Mucosa of descending colon (tissue), 3 donors: ENCODE data around the gene NOG. TPM values are rescaled to one million over a fixed set of nuclear protein-coding genes. Genes with fewer than 3 reads are reported as not detected.

ENCODE experiments used
- ATAC-seq: fragments of 200-7000 bp; cut with Tn5 transposase; one replicate; pipeline ENCODE4 v1.9.1; 2020; ENCODE audit warnings: mild to moderate bottlenecking, moderate library complexity
- DNase-seq, 3 donors: peaks; one replicate each; pipeline ENCODE4 v3.0.0-alpha.2; 2020
- H3K36me3 ChIP-seq: fragments of 200-600 bp; one replicate; pipeline ENCODE4 v1.8.0; 2021; ENCODE audit warnings: low read depth, mild to moderate bottlenecking
- H3K4me1 ChIP-seq: fragments of 200-600 bp; one replicate; pipeline ENCODE4 v1.8.0; 2021; ENCODE audit warnings: low read depth, mild to moderate bottlenecking
- H3K4me3 ChIP-seq: fragments of 200-600 bp; one replicate; pipeline ENCODE4 v1.8.0; 2021; ENCODE audit warnings: mild to moderate bottlenecking
- H3K9me3 ChIP-seq: fragments of 200-600 bp; one replicate; pipeline ENCODE4 v1.8.0; 2021; ENCODE audit warnings: mild to moderate bottlenecking
- intact Hi-C, 2 donors: fragments of 100-400 bp; cut with DNase I in 1 of 2; cut with micrococcal nuclease in 1 of 2; formaldehyde crosslinking; loops; one replicate each; pipeline versions ENCODE4 v1.11.0 to v1.11.1; 2022; cut with DNase I, micrococcal nuclease
- total RNA-seq, 3 donors: library from RNA; stranded (reverse); fragmentation: NEBNext Ultra II Directional in 2 of 3; extraction: Animal tissue kit (Norgen Biotek cat#: 25700) in 2 of 3; gene quantifications; one replicate each; pipeline versions ENCODE4 v1.2.1 to v1.2.4, GENCODE V29; 2021 to 2023
- TF ChIP-seq, protein P1 (sequence below): fragments of 200-600 bp; IDR thresholded peaks from one replicate; pipeline ENCODE4 v1.8.0; 2022; ENCODE audit warnings: antibody characterized with exemption, mild to moderate bottlenecking
- donor health status: DM: no; HTN: no; CAD: no; lungs with moderate emphysema.
- donor health status: DM: no; HTN: no; CAD: no.
- donor health status: DM: no; HTN: yes; CAD: no.

The NOG gene
- total RNA-seq, 3 donors from 2014 or later: 0.14 to 0.32 TPM; not detected in 1

- ATAC-seq: no peak
- Histone ChIP-seq H3K9me3 (no peaks in the 10 kb centered on the region), H3K36me3 (no peaks in the 10 kb centered on the region), H3K4me3 (no peak overlapping the region), H3K4me1 (peaks cover 4% of the 10 kb centered on the region)
- no peak for DNase-seq
- intact Hi-C loops: no loop called here
- TF ChIP-seq, protein P1, sequence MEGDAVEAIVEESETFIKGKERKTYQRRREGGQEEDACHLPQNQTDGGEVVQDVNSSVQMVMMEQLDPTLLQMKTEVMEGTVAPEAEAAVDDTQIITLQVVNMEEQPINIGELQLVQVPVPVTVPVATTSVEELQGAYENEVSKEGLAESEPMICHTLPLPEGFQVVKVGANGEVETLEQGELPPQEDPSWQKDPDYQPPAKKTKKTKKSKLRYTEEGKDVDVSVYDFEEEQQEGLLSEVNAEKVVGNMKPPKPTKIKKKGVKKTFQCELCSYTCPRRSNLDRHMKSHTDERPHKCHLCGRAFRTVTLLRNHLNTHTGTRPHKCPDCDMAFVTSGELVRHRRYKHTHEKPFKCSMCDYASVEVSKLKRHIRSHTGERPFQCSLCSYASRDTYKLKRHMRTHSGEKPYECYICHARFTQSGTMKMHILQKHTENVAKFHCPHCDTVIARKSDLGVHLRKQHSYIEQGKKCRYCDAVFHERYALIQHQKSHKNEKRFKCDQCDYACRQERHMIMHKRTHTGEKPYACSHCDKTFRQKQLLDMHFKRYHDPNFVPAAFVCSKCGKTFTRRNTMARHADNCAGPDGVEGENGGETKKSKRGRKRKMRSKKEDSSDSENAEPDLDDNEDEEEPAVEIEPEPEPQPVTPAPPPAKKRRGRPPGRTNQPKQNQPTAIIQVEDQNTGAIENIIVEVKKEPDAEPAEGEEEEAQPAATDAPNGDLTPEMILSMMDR: no peak
Observed at GRCh38 chr17:56602292-56603130, 9.0 kb downstream of the NOG start.

DNA sequence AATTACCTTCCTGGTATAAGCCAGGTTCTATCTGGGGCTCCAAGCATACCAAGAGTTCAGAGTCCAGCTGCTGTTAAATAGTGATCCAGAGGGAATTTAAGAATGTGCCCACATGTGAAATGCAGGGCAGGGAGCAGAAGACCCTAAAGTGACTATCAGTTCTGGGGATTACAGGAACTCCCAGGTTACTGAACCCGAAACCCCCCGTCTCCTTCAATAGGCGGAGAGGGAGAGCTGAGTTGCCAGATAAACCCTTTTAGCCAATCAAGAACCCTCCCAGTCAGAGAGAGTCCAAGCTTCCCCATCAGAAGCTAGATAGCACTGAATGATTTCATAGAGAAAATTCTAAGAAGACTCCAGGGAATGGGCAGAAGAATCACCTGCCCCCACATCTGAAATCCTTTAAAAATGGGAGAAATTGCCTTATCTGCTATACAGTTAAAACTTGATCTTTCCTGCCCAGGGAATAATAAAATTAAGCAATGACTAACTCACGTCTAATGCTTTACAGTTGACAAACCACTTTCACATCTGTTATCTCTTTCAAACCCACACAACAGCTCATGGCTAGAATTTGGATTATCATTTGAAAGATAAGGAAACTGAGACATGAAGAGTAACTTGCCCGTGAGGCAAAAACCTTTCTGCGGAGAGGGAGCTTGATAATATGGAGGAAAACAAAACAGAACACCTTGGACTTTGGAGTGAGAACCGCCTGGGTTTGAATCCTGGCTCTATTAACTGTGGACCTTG is 10.2 kb downstream of the NOG start:
- TF ChIP-seq, protein P1: no peak
- Histone ChIP-seq H3K4me1 (no peaks in the 10 kb centered on the region), H3K36me3 (no peaks in the 10 kb centered on the region), H3K4me3 (no peak overlapping the region), H3K9me3 (no peaks in the 10 kb centered on the region)
- intact Hi-C loops: no loop called here
- DNase-seq (no peak), ATAC-seq (no peak)

DNA sequence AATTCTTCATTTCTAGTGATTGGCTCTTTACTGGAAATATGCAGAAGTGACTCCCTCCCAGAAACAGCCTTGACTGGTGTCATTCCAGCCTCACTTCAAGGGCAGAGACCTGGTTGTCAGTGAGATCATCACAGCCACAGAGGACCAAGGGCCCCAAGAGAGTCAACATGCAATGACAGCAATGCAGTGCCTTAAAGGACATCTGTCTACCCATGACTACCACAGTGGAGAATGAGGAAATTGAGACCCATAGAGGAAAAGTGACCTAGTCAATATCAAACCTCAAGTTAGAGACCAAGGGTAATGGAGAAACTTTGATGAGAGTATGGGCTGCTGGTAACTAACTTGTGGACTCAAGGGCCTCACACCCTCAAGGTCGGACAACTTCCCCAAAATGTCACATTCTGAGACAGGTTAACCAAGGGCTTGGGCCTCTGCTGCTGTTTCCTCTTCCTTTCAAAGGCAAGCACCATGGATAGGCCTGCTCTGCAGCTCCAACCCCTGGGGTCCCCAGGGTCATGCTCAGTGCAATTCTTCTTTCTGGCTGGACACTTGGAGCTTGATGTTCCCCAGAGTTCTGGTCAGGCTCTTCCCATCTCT is 11.3 kb downstream of the NOG start:
- DNase-seq: no peak
- intact Hi-C loops: no loop called here
- TF ChIP-seq, protein P1: no peak
- Histone ChIP-seq H3K4me3 (no peak overlapping the region), H3K36me3 (no peaks in the 10 kb centered on the region), H3K9me3 (no peaks in the 10 kb centered on the region), H3K4me1 (no peaks in the 10 kb centered on the region)
- no peak for ATAC-seq

DNA sequence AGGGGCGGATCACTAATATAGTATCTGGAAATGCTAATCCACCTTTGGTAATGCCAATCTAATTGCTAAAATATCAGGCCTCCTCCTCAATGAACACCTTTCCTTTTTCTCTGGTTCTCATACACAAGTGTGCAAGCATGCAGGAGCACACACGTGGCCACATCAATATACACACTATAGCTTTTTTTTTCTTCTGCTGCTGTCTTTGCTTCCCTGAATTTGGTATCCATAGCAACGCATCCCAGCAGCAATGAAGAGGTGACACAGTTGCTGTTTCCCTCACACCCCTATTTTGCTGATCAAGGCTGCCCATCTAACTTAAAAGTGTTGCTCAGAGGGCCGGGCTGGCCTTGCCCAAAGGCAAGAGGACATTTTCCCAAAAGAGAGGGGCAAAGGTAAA is 15.4 kb downstream of the NOG start:
- intact Hi-C loops: no loop called here
- H3K4me3 ChIP-seq: no peak overlapping the region
- TF ChIP-seq, protein P1: no peak
- no peaks in the 10 kb centered on the region for H3K9me3 ChIP-seq
- ATAC-seq (no peak), DNase-seq (no peak)
- no peaks in the 10 kb centered on the region for H3K4me1 ChIP-seq
- no peaks in the 10 kb centered on the region for H3K36me3 ChIP-seq

GRCh38 chr17:56610321-56610720 is 16.8 kb downstream of the NOG start:
- intact Hi-C loops: no loop called here
- H3K4me1 ChIP-seq: no peaks in the 10 kb centered on the region
- ATAC-seq: no peak
- no peaks in the 10 kb centered on the region for H3K36me3 ChIP-seq
- TF ChIP-seq, protein P1: no peak
- no peak overlapping the region for H3K4me3 ChIP-seq
- no peaks in the 10 kb centered on the region for H3K9me3 ChIP-seq
- no peak for DNase-seq
